ENCODE measurements around the gene GRIK4.

Gene GRIK4

DNA sequence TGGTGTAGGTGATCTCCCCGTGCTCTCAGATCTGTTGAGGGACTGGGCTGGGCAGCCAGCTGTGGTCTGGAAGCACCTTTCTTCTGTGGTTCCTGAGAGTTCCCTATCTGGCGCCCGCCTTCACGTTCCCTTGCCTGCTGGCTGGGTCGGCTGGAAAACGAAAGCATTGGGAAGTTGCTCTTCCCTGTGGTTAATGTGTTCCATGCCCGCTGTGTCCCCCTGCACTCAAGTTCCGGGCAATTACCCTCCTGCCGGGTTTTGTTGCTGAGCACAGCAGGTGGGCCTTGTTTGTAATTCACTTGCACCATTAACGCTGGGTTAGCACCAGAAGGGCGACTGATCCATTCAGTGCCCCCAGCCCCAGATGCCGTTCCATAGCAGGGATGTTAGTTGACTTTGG is 134.1 kb downstream of the GRIK4 start:
- DNase-seq: no peak

DNA sequence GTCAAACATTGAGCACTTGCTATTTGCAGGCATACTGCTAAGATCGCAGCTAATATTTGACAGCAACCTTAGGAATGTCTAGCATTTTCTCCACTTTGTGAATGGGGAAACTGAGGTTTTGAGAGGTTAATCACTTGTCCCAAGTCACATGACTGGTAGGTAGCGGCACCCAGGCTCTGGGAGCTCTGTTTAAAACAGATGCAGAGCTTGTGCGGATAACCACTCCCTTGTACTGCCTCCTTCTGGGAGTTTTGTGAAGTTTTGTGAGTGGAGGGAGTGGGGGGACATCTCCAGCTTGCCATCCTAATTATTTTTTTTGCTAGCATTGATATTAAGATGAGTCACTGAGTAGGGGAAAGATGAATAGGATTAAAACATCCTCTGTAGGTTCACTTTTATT is 134.7 kb downstream of the GRIK4 start:
- no peak for DNase-seq

DNA sequence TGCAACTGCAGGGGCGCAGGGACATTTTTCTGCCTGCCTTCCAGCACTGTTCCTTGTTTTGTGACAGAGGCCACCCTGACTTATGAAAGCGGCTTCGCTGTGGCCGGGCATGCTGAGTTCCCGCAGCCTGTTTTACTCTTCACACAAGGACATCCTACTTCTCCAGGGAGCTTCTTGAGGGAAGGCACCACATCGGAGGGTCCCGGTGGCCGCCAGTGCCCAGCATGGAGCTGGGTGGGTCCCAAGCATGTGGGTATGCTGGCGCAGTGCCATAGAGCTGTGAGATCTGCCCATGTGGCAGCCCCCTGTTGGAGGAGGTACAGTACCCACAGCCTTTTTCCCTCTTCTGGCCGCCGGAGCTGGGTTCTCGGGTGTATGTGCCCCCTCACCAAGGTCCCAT is 136.1 kb downstream of the GRIK4 start:
- DNase-seq: no peak

DNA sequence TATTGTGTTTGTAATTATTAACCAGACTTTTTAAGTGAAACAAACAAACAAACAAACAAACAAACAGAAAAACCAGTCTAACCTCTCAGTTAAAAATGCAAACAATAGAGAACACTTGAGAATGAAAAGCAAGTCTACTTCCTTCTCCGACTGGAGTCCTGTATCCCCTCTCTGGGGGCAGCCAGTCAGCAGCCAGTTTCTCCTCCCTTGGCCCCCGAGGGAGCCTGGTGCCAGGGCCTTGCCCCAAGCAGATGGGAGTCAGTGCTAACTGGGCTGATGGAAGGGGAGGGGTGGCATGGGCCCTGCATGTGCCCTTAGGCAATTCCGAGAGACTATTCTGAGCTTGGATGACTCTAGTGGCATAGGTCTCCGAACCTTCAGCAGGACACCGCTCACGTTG is 137.2 kb downstream of the GRIK4 start:
- no peak for DNase-seq

DNA sequence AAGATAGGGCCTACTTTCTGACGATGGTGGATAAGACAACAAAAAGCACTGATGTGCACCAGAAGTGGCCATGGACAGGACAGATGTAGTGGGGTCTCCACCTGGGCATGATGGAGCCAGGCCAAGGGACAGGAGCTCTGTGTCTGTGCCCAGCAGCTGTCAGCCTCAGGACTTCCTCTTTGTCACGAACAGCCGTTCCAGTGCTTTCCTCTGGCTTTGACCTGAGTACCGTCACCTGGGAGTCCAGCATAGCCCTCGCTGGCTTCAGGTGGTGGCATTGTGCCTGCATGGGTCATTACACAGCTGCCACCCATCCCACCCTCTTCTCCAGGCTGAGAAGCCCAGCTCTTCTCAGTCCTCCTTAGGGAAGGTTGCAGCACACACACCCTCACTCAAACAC is 137.8 kb downstream of the GRIK4 start:
- no peak for DNase-seq

DNA sequence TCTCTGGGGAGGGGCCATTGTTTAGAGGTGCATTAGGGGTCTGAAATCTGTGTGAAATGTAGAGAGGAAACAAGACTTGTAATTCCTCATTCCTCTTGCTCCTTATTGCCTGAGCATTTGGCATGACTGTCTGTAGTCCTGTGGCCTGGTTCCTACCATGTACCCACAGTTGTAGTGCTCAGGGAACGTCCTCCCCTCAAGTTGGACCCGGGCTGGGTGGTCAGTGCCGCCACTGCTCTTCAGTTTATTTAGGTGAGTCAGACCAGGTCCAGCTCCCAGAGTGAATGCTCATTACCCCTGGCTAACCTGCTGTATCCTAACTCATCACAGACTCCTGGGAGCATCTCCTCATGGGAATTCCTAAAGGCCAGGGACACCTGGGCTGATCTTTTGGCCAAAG is 139.8 kb downstream of the GRIK4 start:
- DNase-seq: no peak

DNA sequence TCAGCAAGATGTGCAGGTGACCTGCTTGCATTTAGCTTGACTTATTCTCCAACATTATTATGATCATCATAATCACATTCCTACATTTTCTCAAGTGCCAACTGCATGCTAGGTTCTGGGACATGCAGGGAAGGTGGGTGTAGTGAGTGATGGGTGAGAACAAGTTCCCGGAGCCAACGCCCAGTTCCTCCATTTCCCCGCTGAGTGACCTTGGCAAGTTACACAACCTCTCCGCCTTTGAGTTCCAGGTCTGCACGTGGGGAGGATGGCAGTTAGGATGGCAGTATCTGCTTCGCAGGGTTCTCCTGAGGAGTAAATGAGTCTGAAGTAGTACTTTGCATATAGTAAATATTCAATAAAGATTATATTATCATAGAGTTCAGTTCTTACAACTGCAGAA is 140.3 kb downstream of the GRIK4 start:
- no peak for DNase-seq

DNA sequence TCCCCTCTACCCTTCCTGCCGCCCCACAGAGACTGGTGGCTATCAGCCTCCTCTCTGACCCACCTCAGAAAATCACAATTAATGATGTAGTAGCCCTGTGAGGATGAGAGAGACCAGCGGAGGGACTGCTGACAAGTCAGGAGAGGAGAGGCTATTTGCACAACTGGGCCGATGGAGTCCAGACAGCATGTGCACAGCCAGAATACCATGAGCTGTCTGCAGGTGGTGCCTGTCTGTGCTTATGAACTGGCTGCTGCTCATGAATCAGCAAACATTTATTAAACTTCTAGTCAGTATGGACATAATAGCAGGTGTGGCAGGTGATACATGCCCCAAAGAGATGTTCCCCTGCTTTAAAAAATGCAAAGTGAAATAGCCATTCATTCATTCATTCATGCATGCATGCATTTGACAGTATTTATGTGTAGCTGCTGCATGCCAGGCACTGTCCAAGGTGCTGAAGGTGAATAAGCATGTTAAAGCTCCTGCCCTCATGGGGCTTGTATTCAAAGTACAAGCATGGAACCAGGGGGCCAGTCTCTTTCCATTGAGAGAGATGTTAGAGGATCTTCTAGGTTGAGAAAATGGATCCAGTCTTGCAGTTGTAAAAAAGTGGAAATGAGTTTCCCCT is 141.3 kb downstream of the GRIK4 start:
- DNase-seq: no peak

DNA sequence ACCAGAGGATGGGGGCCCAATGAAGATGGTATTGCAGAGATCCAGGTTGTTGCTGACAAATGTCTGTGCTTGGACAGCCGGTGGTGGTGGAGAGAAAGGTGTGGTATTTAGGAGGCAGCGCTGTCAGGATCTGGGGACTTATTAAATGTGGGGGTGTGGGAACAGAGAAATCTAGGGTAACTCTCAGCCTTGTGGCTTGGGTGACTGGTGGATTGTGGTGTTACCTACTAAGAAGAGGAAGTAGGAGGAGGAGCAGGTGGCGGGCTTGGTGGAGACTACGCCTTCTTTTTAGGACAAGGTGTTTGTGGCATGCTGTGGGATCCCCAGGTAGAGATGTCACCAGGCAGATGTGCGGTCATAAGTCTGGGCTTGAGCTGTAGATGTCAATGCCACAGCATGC is 144.0 kb downstream of the GRIK4 start:
- no peak for DNase-seq

DNA sequence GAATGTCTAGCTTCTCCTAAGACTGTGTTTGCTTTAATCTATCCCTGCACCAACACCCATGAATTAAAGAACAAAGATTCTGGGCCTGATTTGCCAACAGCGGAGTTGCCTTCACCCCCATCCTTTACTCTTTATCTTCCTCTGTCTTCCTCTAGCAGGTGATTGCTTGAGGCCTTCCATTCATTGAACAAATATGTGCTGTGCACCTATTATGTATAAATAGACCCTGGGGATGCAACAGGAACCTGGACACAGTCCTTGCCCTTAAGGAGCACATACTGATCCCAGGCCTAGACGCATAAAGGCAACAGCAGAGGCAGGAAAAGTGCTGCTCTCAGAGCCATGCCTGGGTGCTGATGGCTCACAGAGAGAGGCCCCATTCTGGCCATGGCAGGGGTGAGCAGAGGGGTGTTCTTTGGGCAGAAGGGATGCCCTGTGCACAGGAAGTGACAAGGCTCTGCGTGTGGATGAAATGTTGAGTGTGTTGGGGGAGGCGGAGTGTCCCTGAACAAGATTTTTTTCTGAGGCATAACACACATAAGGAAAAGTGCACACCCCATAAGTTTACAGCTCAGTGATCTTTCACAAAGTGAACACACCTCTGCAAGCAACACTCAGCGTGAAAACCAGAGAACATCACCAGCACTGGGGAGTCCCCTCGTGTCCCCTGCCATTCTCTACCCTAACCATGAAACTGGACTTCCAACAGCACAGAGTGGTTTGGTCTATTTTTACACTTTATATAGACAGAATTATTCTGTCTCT is 145.9 kb downstream of the GRIK4 start:
- DNase-seq: no peak

DNA sequence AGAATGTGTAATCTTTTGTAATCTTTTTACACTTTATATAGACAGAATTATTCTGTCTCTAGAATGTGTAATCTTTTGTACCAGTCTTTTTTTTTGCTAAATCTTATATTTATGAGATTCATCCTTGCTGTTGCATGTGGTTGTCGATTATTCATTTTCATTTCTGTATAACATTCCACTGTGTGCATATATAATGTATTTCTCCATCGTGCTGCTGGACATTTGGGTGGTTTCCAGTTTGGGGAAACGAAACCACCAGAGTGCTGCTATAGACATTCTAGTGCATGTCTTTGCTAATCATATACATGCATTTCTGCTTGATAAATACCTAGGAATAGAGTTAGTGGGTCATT is 146.5 kb downstream of the GRIK4 start:
- no peak for DNase-seq

DNA sequence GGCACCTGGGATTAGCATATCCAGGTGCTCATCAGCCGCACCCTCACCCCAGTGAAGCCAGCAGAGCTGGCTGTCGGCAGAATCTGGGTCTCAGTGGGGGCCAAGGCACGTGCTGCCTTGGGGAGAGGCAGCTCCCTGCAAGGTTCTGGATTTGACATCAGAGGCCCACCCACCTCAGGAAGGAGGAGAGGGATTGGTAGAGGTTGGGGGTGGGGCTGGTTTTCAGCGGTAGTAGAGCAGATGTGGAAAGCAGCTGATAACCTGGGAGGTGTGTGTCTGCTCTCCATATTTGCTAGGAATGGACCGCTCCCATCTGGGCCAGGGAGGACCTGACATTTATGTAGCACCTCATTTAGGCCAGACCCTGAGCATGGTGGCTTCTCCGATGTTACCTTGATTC is 147.5 kb downstream of the GRIK4 start:
- DNase-seq: no peak

DNA sequence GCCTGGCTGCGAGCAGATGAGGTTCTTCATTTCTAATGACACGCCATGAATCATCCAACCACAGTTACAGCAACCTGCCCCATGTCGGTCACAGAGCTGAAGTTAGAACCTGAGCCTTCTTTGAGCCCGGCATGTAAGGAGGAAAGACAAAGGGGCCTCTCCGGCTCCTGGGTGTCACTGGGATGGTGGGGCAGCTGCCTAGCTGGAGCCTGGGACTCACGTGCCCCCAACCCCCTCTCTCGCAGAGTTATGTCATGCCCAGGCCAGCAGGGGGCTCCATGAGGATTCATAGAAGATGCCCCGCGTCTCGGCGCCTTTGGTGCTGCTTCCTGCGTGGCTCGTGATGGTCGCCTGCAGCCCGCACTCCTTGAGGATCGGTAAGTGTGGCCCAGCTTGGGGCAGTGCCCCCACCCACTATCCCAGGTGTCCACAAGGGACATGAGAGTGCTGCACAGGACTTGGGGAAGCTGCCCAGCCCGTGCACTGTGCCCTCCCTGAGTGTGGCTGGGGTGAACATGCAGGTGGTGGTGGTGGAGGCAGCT is 148.5 kb downstream of the GRIK4 start:
- peak; percentile 32 for DNase-seq

DNA sequence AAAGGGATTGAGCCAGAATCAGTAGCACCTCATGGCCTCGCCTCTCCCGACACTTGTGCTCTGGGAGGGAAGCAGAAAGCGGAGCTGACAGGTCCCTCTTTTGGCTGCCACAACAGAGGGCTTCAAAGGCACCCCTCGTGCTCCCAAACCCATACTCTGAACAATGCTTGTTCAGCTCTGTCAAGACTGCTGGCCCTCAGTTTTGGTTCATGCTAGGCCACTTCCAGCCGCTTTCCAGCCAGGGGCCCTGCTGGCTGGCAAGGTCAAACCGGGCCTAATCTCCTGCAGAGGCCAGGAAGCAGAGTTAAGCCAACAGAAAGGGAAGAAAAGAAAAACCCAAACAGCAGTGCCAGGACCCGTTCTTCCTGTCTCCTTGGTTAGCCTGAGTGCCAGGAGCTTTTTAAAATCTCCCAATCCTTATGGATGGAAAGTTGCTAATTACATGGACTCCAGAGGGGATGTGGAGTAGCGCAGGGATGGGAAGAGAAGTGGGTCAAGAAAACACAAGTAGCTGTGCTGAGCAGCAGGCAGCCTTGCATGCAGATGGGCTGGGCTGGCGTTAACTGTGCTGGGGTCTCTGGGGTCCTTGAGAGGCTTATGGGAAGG is 150.6 kb downstream of the GRIK4 start:
- DNase-seq: no peak

DNA sequence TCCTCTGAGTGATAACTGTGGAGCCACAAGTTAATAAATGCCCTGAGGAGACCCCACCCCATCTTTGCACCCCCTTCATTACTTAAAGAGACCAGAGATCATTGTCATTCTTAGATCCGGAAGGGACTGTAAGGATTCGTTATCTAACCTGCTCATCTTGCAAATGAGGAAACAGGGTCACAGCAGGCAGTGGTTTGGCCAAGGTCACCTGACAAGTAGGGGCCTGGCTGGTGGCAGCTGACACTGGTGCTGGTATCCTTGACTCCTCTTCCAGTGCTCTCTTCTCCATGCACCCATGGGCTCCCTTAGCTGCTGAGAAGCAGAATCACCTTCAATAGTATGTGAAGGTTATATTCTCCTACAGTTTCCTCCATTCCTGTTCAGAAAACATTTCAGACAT is 151.6 kb downstream of the GRIK4 start:
- no peak for DNase-seq

DNA sequence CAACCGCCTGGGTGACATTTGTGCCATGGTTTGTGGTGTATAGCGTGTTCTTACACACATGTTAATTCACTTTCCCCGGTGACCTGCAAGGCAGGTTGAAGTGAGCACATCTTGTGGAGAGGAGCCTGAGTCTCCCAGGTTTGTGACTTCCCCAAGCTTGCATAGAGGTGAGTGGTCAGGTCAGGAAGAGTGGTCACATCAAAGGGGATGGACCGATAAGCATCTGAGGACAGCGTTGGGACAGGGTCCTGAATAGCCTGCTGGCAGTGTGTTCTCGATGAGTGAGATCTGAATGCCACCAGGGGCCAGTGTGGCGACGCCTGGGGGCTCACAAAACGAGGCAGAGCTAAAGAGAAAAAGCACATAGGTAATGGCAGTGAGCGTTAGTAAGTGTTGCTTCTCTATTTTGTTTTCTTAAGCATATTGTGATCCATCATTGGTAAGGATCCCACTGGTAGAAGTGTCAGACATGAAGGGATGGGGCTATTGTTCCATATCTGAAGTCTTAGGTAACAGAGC is 154.6 kb downstream of the GRIK4 start:
- DNase-seq: no peak

DNA sequence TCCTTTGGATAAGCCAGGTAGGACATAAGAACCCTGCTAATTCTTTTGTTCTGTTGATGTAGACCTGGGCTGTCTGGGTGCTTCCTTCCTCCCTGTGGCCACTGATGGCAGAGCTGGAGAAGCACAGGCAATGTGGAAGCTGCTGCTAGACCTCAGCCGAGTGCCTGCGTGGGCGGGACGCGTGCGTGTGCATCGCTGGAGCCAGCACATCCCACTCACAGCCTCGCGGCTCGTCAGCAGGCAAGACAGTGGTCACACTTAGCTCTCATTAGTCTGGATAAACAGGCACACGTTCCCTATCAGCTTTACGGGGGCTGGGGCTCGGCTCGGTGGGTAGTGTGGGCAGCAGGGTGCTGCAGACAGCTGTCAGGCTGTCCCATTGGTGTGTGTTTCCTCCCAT is 155.7 kb downstream of the GRIK4 start:
- DNase-seq: no peak

DNA sequence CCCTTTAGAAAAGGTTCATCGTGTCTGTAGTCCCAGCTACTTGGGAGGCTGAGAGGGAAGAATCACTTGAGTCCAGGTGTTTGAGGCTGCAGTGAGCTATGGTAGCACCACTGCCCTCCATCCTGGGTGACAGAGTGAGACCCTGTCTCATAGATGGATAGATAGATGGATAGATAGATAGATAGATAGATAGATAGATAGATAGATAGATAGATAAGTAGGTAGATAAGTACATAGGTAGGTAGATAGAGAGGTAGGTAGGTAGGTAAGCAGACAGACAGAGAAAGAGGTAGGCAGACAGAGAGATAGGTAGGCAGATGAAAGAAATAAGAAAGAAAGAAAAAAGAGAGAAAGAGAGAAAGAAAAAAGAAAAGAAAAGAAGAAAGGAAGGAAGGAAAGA is 156.4 kb downstream of the GRIK4 start:
- no peak for DNase-seq

DNA sequence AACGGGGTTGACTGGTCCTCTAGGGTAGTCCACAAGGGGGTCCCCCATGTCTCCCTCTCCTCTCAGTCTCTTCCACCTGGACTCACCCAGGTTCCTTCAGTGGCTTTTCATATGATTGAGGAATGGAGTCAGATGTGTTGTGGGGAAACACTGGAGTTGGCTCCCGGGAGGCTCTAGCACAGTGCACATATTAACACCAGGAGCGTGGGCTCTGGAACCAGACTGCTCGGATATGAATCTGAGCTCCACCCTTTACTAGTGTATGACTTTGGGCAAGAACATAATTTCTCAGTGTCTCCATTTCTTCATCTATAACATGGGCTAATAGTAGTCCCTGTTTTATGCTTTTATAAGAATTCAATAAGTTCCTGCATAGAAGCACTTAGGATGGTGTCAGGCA is 157.0 kb downstream of the GRIK4 start:
- no peak for DNase-seq

DNA sequence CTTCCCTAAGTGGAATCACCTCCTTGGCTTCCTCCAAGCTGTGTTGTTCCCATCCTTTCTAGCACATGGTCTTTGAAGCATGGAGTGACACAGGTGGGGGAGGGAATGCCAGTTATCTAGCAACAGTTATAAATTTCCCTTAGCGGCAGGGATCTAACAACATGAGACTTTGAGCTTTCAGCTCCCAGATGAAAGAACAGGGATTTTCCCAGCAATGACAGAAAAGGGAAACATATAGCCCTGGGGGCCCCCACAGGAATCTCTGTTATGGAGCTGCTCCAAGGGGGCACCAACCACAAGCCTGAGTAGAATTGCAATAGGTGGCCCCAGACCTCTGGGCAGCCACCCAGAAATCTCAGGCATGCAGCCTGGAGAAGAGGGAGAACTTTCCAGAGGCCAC is 163.0 kb downstream of the GRIK4 start:
- DNase-seq: no peak

DNA sequence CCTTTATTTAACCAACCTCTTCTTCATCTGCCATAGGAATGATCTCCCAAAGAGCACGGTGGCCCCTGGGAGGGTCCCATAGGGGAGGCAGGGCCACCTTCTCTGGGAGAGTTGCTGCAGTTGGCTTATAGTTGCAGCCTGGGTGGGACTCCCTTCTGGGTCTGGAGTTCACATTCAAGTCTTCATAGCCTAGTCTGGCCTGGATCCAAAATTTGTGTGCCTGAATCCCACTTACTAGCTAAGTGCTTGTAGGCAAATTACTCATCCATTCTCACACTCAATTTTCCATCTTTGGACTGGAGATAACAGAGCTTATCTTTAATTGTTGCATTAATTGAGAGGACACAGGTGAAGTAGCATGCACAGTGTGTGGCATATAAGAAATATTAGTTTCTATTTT is 163.6 kb downstream of the GRIK4 start:
- DNase-seq: no peak

DNA sequence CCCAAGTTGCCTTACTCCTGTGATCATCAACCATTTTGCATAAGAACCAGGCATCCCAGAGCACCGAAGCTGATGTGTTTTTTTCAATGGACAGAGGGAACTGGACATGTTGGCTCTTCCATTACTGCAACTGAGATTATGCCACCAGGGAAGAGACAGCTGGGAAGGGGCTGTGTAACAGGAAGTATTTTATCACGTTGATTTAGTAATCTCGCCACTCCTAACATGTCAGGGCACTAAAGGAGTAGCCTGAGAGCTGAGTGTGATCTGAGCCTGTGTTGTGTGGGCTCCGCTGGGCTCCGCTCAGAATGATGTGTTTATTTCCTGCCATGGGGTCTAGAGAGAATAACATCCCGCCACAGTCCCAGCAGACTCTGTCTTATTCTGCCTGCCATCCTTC is 165.4 kb downstream of the GRIK4 start:
- DNase-seq: no peak

DNA sequence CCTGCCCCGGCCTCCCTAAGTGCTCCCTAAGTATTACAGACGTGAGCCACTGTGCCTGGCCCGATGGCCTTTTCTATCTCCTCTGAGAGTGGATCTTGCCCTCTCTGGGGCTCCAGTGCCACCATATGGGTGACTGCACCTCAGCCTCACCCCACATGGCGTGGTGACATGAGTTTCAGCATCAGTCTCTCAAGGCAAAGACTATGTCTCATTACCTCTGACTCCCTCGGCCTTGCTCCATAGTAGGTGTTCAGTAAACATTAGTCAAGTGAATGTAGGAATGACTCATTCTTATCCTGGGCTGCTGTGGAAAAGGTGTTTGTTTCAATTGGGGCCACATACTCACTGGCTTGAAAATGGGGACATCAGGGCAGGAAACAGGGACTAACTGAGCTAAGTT is 168.8 kb downstream of the GRIK4 start:
- DNase-seq: no peak
